HK-2 (cell line): ENCODE data around the gene DPYD.

Source experiments
- DNase-seq: peaks from one replicate; pipeline ENCODE4 v3.0.0-alpha.2; 2018; ENCODE audit not compliant: unreplicated experiment

The DPYD gene

DNA sequence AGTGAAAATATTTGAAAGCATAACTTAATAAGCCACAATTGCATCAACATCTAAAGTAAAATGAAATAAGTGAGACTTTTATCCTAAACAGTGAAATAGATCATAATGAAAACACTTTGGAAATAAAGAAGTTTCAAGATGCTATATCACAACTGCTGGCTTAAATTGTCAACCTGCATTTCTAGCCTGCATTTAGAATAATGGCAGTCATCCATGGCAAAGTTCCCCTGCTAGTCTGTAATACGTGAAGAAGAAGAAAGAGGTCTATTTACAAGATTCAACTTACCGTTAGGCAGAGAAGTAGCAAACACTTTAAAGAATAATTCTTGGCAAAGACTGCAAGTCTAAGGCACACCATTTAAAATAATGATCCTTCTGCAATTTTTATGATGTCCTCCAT is 133.6 kb downstream of the DPYD start:
- DNase-seq = no peak

DNA sequence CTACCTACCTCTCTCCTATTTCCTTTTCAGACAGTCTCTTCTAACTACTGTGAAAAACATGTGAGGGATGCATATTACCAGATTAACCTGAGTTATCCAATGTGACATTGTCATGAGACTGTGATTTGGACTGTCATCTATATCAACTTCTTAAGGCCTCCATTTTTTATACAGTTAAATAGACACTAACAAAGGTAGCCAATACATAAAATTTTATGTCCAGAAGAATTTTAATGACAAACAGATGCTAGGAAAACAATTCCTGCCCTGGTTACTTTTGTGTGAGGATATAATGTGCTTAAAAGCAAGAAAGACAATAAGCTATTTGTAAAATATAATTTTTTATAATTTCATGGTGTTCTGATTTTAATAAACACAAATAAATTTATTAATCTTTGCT is 136.2 kb downstream of the DPYD start:
- no peak for DNase-seq

DNA sequence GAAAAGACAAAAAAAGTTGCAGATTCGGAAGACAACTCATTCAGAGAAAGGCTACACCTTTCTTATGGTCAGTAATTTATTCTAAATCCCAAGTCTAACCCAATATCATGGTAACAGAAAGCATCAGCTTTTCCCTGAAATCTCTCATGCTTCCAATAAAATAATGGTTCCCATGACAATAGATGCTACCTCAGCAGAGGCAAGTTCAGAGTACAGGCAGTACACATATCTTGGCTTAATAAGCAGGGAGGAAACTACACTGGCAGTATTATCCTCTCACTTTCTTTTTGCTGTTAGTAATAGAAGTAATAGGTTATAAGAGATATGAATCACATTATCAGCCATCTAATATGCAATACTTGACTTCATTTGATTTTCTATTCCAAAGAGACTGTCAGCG is 137.1 kb downstream of the DPYD start:
- DNase-seq = no peak

DNA sequence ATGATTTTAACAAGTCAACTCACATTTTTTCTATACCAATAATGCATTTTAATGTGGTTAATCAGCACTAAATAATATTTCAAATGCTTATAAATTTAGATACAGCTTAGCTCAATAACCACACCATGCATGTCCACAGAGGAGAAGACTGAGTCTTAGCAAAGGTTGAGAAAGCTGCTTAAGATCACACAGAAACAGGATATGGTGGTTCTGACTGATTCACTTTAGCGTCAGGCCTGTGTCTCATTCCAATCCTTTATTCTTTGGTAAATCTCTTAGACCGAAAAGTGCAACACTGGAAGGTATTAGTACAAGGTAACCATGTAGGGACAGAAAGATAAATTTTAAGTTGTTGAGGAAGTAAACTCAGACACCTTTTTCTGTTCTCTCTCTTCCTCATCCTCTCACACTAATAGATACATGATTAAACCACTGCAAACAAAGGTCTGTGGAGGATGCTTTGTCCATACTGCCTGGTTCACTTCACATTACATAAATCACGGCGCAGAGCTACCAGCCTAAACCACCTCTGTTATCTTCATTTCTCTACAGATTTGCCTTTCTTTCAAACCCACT is 139.0 kb downstream of the DPYD start:
- DNase-seq = no peak

DNA sequence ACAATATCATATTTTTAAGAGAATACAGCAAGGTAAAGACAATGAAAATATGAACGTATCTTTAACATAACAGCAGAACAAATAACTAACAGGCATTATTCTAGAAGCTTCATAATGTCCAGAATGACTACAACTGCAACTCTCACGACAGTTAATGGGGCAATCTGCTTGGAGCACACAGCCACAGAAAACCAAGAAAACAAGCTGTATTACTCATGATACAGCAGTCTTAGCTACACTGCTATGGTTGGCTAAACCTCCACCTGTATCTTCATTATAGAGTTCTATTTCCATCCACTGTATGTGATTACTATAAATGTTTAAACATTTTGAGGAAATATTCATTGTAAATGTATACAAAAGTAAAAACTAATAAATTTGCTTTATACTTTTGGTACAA is 139.9 kb downstream of the DPYD start:
- no peak for DNase-seq

DNA sequence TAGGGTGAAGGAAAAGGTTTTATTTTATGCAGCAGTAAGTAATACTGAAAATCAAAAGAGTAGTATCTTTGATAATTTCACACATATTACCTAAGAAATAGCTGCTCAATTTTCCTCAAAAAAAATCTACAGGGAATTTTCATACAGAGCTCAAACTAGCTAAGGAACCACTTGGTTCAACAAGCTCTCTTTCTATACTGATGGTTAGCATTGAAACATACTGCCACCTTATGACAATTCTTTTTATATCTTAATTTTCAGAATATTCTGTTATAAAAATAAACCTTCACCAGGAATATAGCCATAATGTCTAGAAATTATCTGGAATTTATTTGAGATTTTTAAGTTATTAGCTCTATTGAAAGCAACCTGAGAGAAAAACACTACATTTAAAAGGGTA is 142.1 kb downstream of the DPYD start:
- DNase-seq = no peak

DNA sequence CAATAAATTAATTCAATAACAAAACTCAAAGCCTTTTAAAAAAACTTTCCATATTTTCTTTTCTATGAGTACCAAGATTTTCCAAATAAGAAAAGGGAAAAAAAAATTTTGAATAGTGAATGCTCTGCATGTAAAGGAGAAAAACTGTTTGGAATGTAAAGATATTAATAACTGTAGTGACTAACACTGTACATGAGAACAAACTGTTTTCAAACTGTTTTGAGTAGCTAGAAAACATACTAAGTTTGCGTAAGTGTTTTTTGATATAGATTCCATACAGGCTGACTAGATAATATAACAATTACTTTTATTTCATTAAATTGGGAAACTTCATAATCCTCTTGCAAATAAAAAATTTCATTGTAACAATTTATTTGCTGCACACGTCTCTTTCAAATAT is 150.5 kb downstream of the DPYD start:
- DNase-seq = no peak

DNA sequence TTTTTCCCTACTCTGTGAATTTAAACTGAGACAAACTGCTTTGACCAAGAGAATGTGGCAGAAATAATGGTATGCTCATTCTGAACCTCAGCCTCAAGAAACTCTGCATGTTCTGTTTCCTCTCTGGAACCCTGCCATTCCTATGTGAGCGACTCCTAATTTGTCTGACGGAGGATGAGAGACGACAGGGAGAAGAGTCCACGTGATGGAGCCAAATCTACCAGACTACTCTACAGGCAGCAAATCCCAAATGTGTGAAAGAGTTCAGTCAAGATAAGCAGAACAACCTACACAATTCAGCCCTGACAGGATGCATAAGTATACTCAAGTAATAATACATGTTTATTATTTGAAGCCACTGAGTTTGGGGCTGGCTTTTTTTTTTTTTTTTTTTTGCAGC is 153.5 kb downstream of the DPYD start:
- DNase-seq = no peak

DNA sequence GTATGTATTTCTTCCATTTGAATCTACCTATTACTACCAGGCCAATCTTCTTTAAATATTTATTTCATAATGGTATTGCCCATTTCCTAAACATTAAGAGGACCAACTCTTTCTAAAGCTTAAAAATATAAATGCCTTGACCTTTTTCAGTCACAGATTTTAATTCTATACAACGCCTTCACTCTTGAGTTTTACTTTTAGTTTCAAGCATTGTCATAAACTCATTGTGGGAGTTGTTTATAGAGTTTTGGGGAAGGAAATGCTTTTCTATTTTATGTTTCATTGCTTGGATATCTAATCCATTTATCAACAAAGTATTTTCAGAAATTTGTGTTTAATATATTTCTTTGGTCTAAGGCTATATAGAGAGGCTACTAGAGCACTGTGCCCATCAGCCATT is 155.8 kb downstream of the DPYD start:
- DNase-seq = no peak

DNA sequence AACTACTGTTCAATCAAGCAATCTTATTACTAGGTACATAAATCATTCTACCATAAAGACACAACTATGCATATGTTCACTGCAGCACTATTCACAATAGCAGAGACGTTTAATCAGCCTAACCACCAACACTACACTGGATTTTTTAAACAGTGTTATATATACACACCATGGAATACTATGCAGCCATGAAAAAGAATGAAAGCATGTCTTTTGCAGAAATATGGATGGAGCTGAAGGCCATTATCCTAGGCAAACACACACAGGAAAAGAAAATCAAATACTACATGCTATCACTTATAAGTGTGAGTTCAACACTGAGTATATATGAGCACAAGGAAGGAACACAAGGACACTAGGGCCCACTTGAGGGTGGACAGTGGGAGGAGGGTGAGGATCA is 159.2 kb downstream of the DPYD start:
- no peak for DNase-seq

DNA sequence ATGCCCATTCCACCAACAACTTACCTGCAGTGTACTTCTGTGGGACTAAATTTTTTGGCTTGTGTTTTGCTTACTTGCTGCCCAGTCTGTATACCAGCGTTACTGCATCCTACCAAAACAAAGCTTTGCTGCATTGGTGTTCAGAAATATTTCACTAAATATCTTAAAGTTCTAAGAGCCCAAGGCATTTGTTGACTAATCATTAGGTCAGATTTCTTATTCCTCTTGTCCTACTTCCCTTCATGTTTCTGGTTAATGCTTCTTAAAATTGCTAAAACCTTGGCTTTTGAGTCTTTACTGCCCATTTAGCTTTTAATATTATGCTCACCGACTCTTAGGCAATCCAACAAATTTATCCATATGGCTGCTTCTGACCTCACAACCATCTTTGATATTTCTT is 161.8 kb downstream of the DPYD start:
- no peak for DNase-seq

DNA sequence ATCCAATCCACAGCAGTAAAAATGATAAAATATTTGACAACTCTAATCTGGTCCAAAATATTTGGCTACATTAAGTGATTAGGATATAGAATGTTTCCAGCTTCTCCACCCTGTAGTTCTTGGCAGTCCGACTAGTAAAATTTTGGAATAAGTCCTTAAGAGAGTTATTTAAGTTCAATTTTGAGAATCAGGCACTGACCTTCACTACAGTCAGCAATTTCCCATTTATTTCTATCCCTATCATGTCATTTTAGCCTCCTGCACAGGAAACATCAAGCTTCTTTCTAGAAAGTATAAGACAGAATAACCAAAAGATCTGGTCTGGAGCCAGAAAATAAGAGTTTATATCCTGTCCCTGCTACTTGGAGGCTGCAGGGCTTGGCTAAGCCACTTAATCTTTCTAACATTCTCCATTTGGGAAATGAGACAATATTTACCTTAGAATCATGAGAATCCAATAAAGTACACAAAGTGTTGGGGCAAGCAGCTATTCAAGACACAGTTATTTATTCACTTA is 162.2 kb downstream of the DPYD start:
- DNase-seq = no peak

DNA sequence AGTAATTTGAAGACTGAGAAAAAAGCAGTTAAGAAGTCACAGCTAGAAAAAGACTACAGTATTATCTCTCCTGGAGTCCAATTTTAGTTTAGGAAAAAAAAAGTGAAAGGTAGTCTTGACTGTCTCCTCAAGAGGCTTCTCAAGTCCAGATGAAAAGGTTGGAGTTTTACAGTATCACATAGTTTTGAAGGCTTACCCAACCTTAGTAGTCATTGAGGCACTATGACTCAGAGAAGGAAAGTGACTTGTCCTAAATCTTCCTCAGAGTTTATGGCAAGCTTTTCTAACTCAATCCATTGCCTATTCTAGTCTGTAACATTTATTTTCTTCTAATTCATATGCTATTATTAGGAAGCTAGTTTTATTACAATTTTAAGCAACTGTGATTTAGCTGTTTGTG is 174.9 kb downstream of the DPYD start:
- no peak for DNase-seq

DNA sequence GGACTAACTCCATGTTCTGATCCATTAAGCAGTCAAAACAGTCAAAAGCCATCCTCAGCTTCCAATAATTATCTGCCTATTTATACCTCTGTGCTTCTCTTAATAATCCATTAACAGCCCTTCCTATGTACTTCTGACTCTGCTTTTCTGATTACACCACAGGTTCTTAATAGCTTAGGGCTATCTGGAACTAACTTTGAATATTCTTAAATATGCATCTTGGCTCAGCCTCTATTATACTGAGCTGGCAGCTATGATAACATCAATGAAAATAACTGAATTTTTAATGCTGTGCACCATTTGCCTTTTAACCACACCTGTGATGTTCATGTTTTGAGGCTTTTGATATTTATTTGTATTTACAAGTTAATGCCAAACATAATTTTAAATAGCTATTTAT is 175.9 kb downstream of the DPYD start:
- no peak for DNase-seq

DNA sequence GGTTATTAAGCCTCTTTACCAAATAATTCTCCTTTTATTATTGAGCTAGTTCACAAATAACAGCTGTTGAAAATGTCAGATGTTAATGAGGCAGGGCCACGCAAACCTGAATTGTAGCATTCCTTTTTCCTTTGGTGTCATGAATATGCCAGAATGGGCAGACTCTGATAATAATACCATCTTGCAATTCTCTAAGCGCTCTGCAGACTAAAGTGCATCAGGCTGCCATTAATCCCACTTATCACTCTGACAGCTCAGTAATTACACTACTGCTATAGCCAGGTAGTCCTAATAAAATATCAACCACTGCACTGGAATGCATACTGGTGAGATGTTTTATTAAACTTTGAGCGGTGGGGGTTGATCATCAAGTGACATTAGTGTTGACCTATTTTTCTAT is 177.7 kb downstream of the DPYD start:
- no peak for DNase-seq

DNA sequence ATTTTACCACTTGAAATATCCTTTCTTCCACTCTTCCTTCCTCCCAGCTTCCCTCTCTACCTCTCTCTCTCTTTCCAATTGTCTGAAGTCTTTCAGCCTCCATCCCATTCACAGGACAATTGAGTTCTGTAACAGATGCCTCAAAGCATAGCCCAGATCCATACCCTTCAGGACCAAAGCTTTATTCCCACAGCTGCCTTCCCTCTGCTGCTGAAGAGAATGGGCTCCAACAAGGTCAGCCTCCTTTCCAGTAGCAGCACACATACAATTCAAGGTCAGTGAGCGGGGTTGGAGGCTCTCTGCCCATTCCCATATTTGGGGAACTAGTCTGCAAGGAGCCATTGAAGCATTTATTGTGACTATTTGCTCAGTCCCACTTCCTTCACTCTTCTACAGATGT is 179.9 kb downstream of the DPYD start:
- DNase-seq = no peak

DNA sequence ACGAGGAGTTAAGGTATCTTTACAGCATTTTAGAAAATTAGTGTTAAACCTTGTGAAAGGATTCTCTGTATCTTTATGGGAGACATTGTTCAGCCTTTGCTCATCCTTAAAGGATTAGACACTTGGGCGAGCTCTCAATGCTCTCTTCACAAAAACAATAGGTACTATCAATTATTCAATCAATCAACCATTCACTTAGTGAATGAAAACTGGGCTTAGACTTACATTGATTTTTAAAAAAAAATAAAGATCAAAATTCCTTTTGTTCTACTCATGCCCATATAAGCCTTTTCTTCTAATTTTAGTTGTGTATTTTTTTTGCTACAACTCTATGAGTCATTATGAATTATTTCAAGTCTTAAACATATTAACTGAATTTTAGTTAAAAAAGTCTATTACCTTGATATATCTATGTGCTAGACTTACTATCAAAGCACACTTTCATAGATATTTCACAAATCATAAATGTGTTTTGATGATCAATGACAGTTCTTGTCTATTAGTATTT is 181.2 kb downstream of the DPYD start:
- DNase-seq = no peak

DNA sequence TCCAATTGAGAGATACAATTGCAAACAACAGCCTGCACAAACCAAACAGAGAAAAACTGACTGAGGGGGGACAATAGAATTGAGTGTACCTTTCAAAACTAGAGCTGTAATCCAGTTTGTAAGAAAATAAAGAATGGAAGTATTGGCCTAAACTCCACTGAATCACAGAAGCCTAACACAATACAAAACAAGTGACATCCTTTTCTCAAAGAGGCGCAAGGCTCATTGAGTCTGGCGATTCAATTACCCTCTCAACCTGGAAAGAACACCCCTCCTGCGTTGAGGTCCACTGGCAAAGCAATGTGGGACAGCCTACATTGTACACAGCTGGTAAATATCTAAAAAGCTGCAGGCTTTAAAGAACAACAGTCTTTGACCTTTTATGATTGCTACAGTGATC is 182.6 kb downstream of the DPYD start:
- DNase-seq = no peak

DNA sequence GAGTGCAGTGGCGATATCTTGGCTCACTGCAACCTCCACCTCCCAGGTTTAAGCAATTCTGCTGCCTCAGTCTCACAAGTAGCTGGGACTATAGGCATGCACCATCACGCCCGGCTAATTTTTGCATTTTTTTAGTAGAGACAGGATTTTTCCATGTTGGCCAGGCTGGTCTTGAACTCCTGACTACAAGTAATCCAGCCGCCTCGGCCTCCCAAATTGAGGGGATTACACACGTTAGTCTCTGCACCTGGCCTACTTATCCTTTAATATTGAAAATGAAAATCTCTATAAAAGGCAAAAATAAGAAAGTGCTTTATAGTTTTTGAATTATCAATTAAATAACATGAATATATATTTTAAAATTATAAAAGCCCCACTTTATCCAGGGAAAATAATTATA is 190.6 kb downstream of the DPYD start:
- no peak for DNase-seq

DNA sequence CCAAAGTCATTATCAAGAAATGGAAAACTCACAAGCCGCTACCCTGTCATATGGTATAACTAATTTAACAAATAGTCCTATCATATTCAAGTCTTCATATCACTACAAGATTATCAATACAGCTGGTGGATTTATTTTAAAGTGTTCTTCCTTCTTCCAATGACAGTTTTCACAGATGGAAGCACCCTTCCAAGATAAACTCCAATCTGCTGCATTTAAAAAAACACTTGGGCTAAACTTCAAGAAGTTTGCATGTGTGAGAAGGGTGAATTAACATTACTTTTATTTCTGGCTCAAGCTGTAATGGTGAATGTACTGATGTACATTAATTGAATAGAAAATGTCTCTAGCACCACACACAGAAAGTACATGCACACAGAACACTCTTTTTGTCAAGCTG is 192.4 kb downstream of the DPYD start:
- DNase-seq = no peak

DNA sequence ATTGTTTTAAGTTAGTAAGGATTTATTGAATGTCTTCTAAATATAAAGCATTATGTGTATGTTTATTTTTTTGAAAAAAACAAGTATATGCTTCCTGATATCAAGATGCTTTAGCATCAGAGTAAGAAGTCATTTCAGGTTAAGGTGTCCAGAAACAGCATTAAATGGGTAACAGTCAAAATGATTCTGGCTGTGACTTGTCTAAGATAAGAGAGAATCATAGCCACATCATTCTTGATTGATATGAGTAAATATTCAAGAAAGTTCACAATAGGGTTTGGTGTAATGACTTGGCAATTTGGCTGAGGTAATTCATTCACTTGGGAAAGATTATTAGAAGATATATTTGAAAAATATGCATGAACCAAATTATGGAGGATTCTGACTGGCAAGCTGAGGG is 193.8 kb downstream of the DPYD start:
- DNase-seq = no peak

DNA sequence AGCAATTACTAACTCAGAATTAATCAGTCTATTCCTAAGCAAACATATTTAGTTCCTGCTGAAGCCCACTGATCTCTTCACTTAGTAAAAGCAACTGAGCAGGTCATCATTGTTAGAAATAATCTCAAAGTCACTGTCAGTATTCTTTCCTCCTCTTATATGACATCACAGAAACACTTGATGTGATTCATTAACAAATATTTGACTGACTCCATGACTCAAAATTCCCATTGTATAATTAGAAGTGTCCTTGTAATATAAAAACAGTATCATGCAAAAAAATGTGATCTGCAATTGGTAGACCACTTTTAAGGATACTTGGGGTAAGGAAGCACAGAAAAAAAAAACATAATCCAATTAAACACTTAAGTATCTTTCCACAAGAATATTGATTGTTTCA is 194.4 kb downstream of the DPYD start:
- DNase-seq = no peak

DNA sequence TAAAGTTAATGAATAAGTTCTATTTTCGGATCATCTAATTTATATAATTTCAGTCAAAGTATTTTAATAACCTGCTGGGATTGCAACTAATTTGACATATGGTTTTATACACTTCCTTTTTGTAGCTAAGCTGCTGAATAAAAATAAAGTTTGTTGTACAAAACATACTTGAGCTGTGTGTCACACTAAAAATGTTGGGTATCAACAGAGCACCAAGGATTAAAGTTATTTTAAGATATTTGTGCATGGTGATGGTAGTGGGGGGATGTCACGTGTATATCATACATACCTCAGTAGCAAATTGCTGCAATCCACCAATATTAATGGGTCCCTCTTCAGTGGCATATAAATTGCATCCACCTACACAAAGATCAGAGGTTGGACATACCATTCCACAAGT is 199.6 kb downstream of the DPYD start:
- no peak for DNase-seq

DNA sequence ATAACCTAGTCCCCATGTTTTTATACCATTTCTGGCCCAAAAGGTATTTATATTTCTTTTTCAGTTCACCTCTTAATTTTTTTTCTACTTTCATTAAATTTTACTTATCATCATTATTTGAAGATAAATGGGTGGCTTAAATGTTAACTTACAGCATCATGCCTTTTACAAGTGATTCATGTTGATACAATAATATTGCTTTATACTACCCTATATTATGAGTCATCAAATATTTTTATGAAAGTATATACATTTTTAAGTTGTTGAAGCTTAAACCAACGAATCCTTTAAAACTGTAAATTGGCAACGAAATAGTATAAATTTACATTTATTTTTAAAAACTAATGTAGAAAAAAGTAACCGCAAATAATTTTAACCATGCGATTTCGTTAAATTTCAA is 207.9 kb downstream of the DPYD start:
- no peak for DNase-seq
